ENCODE data around the gene MAPK1.

DNA sequence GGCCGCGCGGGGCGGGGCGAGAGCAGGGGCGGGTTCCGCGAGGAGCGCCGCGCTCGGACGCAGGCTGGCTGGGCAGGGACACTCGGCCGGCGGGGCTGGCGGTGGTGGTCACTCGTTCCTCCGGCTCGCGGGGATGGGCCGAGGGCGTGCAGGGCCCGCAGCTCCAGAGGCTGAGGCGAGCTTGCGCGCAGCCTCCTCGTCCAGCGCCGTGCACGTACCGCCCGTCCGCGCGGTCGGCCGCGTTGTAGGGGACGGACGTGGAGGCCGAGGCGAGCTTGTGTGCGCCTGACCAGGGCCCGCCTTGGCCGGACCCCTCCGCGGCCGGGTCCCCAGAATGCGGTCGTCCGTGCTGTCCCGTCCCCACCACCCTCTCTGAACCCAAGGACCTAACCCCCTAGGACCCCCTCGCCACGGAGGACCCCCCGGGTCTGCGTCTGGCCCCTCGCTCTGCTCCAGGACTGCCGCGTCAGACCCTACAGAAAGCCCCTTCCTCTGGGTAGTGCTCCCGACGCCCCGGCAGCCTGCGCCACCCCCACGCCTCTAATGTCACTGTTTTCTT lies 131.3 kb downstream of the MAPK1 start:
- TF ChIP-seq, protein P1, sequence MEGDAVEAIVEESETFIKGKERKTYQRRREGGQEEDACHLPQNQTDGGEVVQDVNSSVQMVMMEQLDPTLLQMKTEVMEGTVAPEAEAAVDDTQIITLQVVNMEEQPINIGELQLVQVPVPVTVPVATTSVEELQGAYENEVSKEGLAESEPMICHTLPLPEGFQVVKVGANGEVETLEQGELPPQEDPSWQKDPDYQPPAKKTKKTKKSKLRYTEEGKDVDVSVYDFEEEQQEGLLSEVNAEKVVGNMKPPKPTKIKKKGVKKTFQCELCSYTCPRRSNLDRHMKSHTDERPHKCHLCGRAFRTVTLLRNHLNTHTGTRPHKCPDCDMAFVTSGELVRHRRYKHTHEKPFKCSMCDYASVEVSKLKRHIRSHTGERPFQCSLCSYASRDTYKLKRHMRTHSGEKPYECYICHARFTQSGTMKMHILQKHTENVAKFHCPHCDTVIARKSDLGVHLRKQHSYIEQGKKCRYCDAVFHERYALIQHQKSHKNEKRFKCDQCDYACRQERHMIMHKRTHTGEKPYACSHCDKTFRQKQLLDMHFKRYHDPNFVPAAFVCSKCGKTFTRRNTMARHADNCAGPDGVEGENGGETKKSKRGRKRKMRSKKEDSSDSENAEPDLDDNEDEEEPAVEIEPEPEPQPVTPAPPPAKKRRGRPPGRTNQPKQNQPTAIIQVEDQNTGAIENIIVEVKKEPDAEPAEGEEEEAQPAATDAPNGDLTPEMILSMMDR (IDR thresholded peaks at IDR 0.05; ENCODE audit: low read length): no peak
- no peak for TF ChIP-seq EZH2phosphoT487 (IDR thresholded peaks at IDR 0.05; ENCODE audit: low read length)

Measured in MM.1S (cell line).